ENCODE results near the gene PIK3CG. TPM values are rescaled to one million over a fixed set of nuclear protein-coding genes. Genes with fewer than 3 reads are reported as not detected.

Gene PIK3CG
- total RNA-seq, 6 experiments from 2014 or later, result not detected

DNA sequence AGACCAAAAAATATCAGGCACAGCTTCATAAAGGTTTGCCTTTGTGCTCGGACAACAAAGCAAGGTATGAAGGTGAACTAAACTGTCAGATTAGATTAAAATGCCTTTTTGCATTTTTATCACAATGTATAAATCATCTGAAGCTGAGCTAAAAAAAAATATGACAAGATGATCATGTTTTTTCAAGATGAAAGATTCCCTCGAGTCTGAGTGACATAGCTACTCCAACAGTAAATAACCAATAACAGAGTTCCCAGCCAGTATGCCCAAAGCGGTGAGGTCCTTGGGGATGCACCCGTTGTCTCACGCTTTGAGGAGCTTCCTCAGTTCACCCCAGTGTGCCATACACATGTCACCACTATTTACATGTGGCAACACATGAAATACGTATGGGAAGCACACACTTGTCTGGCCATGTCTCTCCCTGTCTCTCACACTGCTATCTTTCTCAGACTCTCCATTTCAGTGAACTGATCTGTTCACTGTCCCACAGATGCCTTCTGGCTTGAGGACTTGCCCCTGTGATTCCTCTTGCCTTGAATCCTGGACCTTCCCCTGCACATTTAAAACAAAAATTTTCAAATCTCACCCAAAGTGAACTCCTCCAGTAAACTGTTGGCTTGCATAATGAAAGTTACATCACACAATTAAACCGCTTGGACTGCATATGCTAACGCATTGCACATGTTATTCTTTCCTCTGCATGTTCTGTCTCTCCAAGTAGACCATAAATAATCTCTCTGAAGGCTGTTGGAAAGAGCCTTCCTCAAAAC lies 2.6 kb upstream of the PIK3CG start:
- TF ChIP-seq CTCF (IDR thresholded peaks at IDR 0.05), result no peak
- Mint-ChIP-seq H3K4me3 (no peak overlapping the region), H3K27me3 (ENCODE audit: insufficient read depth) (peaks cover 17% of the 10 kb centered on the region), H3K9me3 (no peaks in the 10 kb centered on the region), H3K4me1 (ENCODE audit: low read depth) (no peaks in the 10 kb centered on the region), H3K27ac (no peak overlapping the region), H3K36me3 (ENCODE audit: low read depth) (no peaks in the 10 kb centered on the region)
- DNase-seq, result no peak

DNA sequence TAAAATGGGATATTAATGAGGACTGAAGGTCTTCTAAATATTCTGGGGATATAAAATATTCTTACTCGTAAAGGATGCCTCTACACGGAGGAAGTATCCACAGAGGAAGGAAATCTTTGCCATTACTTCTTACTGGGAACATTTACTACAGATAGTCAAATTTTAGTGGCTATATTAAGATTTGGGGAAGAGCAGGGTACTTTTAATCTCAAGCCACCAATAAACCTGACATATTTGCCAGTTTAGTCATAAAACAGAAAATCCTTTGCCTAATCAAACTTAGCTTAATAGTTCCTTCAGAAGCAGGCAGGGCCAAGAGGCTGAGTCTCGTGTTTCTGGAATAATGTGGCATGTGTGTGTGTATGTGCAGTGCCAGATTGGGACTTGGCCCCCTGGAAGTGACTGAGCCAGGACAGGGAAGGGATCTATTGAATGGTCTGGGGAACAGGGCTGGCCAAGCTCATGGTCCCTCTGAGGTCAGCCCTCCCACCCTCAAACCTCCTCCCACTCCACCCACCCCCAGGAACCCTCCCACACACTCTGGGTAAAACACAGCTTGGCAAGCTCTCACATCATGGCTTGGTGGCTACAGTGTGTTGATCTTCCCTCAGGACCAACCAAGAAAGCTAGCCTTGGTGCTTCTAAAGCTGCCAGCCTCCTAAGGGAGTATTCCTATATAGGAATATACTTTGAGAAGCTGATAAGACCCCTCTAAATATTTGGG lies 1.6 kb upstream of the PIK3CG start:
- H3K9me3 Mint-ChIP-seq, result no peaks in the 10 kb centered on the region
- H3K27me3 Mint-ChIP-seq (ENCODE audit: insufficient read depth), result peaks cover 12% of the 10 kb centered on the region
- H3K27ac Mint-ChIP-seq, result no peak overlapping the region
- H3K4me1 Mint-ChIP-seq (ENCODE audit: low read depth), result no peaks in the 10 kb centered on the region
- no peak for TF ChIP-seq CTCF (IDR thresholded peaks at IDR 0.05)
- no peaks in the 10 kb centered on the region for H3K36me3 Mint-ChIP-seq (ENCODE audit: low read depth)
- H3K4me3 Mint-ChIP-seq, result no peak overlapping the region
- no peak for DNase-seq

- H3K27me3 Mint-ChIP-seq (ENCODE audit: insufficient read depth), result peaks cover 12% of the 10 kb centered on the region
- H3K4me1 Mint-ChIP-seq (ENCODE audit: low read depth), result no peaks in the 10 kb centered on the region
- no peaks in the 10 kb centered on the region for H3K9me3 Mint-ChIP-seq
- H3K36me3 Mint-ChIP-seq (ENCODE audit: low read depth), result no peaks in the 10 kb centered on the region
- no peak for DNase-seq
- no peak overlapping the region for H3K27ac Mint-ChIP-seq
- no peak overlapping the region for H3K4me3 Mint-ChIP-seq
- TF ChIP-seq CTCF (IDR thresholded peaks at IDR 0.05), result no peak
These were observed 592 bp upstream of the PIK3CG start for GRCh38 chr7:106864298-106865081.

GRCh38 chr7:106866298-106867281 lies 1.5 kb downstream of the PIK3CG start:
- H3K27me3 Mint-ChIP-seq (ENCODE audit: insufficient read depth), result peaks cover 10% of the 10 kb centered on the region
- H3K36me3 Mint-ChIP-seq (ENCODE audit: low read depth), result no peaks in the 10 kb centered on the region
- no peaks in the 10 kb centered on the region for H3K4me1 Mint-ChIP-seq (ENCODE audit: low read depth)
- no peak for TF ChIP-seq CTCF (IDR thresholded peaks at IDR 0.05)
- no peak overlapping the region for H3K4me3 Mint-ChIP-seq
- no peak overlapping the region for H3K27ac Mint-ChIP-seq
- H3K9me3 Mint-ChIP-seq, result no peaks in the 10 kb centered on the region
- DNase-seq, result no peak

Data from HFFc6 (cell line).